ENCODE results near the gene TMED9.
A peak's percentile ranks its signal among the peaks of the same experiment; 100 is the strongest.

Gene TMED9

GRCh38 chr5:177600508-177601018, 8.6 kb downstream of the TMED9 start:
- peak overlapping the region; percentile 86 for H3K4me3 ChIP-seq (ENCODE audit: low read length)
- TF ChIP-seq, protein P1, sequence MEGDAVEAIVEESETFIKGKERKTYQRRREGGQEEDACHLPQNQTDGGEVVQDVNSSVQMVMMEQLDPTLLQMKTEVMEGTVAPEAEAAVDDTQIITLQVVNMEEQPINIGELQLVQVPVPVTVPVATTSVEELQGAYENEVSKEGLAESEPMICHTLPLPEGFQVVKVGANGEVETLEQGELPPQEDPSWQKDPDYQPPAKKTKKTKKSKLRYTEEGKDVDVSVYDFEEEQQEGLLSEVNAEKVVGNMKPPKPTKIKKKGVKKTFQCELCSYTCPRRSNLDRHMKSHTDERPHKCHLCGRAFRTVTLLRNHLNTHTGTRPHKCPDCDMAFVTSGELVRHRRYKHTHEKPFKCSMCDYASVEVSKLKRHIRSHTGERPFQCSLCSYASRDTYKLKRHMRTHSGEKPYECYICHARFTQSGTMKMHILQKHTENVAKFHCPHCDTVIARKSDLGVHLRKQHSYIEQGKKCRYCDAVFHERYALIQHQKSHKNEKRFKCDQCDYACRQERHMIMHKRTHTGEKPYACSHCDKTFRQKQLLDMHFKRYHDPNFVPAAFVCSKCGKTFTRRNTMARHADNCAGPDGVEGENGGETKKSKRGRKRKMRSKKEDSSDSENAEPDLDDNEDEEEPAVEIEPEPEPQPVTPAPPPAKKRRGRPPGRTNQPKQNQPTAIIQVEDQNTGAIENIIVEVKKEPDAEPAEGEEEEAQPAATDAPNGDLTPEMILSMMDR (IDR thresholded peaks at IDR 0.05; ENCODE audit: insufficient read depth, low read depth, low read length, missing control alignments) = no peak
- peak; percentile 36 for DNase-seq (ENCODE audit: low read depth)

DNA sequence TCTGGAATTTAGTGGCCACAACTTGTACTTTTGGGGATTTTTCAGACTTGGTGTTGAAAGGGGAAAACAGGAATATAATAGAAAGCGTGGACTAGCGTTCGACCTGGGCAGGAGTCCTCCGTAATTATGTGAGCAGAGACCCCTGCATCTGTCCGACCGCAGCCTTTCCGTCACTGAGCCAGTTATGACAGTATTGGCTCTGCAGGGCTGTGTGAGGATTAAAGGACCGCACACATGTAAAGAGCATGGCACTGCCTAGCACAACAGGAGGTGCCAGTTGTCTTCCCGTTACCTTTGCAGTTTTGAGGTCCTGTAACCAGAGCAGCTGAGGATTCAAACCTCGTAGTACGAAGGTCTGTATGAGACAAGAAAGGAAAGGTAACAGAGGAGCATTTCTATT, 9.1 kb downstream of the TMED9 start:
- no peak for DNase-seq (ENCODE audit: low read depth)
- peak overlapping the region; percentile 86 for H3K4me3 ChIP-seq (ENCODE audit: low read length)
- TF ChIP-seq, protein P1 (IDR thresholded peaks at IDR 0.05; ENCODE audit: insufficient read depth, low read depth, low read length, missing control alignments) = no peak

GRCh38 chr5:177601577-177602457, 9.8 kb downstream of the TMED9 start:
- no peak overlapping the region for H3K4me3 ChIP-seq (ENCODE audit: low read length)
- DNase-seq (ENCODE audit: low read depth) = no peak
- TF ChIP-seq, protein P1 (IDR thresholded peaks at IDR 0.05; ENCODE audit: insufficient read depth, low read depth, low read length, missing control alignments) = peak; percentile 22

DNA sequence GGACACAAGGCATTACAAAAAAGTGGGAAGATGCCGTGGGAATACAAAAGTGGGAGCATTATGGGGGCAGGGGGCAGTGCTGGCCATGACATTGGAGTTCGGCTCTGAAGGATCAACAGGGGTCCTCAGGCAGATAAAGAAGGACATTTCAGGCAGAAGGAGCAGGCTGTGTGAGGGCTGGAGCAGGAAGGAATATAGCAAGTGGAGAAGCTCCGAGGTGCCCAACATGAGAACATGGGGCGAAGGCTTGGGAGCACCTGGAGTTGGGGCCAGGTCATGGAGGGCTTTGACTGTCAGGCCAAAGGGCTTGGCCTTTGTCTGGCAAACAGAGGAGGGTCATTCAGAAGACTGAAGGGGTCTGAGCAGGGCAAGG, 10.4 kb downstream of the TMED9 start:
- TF ChIP-seq, protein P1 (IDR thresholded peaks at IDR 0.05; ENCODE audit: insufficient read depth, low read depth, low read length, missing control alignments) = no peak
- DNase-seq (ENCODE audit: low read depth) = no peak
- no peak overlapping the region for H3K4me3 ChIP-seq (ENCODE audit: low read length)

- TF ChIP-seq, protein P1 (IDR thresholded peaks at IDR 0.05; ENCODE audit: insufficient read depth, low read depth, low read length, missing control alignments) = no peak
- no peak overlapping the region for H3K4me3 ChIP-seq (ENCODE audit: low read length)
- DNase-seq (ENCODE audit: low read depth) = no peak
Measured at GRCh38 chr5:177603631-177604030, 11.6 kb downstream of the TMED9 start.

GRCh38 chr5:177604116-177604521, 12.1 kb downstream of the TMED9 start:
- DNase-seq (ENCODE audit: low read depth) = no peak
- H3K4me3 ChIP-seq (ENCODE audit: low read length) = no peak overlapping the region
- TF ChIP-seq, protein P1 (IDR thresholded peaks at IDR 0.05; ENCODE audit: insufficient read depth, low read depth, low read length, missing control alignments) = no peak
